Measurements from ENCODE around the gene JARID2.
A peak's percentile ranks its signal among the peaks of the same experiment; 100 is the strongest.

DNA sequence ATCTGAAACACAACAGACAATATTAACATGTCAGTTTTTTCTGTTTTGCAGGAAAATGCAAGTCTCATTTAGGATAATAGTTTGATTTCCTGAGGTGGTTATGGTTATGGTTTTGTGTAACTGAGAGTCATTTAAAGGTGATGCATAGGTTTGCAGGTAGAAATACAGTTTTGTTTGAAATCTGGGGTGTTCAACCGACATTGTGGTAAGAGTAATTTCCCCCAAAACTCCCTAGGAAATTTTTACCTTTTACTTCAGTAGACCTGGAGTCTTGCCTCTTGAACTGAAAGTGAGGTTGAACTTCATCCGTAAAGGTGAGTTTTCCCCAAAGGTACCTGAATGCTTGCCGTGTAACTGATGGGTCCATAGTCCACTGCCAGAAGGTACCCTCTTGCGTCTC, 71.4 kb downstream of the JARID2 start:
- TF ChIP-seq SIN3A (IDR thresholded peaks at IDR 0.05; ENCODE audit: low read depth, low read length) (no peak), BHLHE40 (IDR thresholded peaks at IDR 0.05; ENCODE audit: borderline replicate concordance in 1 of 2, low read depth in 2 of 2, low read length in 1 of 2) (no peak), NRF1 (conservative IDR thresholded peaks at IDR 0.05; ENCODE audit: low read depth, low read length) (no peak), EZH2 (IDR thresholded peaks at IDR 0.05; ENCODE audit: borderline replicate concordance, control insufficient read depth, low read depth, low read length) (no peak), CREM (IDR thresholded peaks at IDR 0.05; ENCODE audit: low read depth) (peak; percentile 26; the same call in 1 of the 2 replicates), TAF1 (IDR thresholded peaks at IDR 0.05; ENCODE audit: borderline replicate concordance, low read depth, low read length) (no peak), NR2C2 (IDR thresholded peaks at IDR 0.05; ENCODE audit: borderline replicate concordance, control insufficient read depth, insufficient read length, low read depth) (no peak), RFX5 (IDR thresholded peaks at IDR 0.05; ENCODE audit: low read depth, low read length) (no peak), ELK1 (IDR thresholded peaks at IDR 0.05; ENCODE audit: low read depth, low read length) (no peak), WRNIP1 (IDR thresholded peaks at IDR 0.05; ENCODE audit: borderline replicate concordance, low read depth, low read length) (no peak)
- TF ChIP-seq, protein P1, sequence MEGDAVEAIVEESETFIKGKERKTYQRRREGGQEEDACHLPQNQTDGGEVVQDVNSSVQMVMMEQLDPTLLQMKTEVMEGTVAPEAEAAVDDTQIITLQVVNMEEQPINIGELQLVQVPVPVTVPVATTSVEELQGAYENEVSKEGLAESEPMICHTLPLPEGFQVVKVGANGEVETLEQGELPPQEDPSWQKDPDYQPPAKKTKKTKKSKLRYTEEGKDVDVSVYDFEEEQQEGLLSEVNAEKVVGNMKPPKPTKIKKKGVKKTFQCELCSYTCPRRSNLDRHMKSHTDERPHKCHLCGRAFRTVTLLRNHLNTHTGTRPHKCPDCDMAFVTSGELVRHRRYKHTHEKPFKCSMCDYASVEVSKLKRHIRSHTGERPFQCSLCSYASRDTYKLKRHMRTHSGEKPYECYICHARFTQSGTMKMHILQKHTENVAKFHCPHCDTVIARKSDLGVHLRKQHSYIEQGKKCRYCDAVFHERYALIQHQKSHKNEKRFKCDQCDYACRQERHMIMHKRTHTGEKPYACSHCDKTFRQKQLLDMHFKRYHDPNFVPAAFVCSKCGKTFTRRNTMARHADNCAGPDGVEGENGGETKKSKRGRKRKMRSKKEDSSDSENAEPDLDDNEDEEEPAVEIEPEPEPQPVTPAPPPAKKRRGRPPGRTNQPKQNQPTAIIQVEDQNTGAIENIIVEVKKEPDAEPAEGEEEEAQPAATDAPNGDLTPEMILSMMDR (IDR thresholded peaks at IDR 0.05 in 2 of 3, conservative IDR thresholded peaks at IDR 0.05 in 1 of 3; ENCODE audit: control insufficient read depth in 2 of 3, extremely low read depth in 1 of 3, insufficient read depth in 1 of 3, low read depth in 3 of 3, low read length in 3 of 3), result no peak
- TF ChIP-seq, protein P2, sequence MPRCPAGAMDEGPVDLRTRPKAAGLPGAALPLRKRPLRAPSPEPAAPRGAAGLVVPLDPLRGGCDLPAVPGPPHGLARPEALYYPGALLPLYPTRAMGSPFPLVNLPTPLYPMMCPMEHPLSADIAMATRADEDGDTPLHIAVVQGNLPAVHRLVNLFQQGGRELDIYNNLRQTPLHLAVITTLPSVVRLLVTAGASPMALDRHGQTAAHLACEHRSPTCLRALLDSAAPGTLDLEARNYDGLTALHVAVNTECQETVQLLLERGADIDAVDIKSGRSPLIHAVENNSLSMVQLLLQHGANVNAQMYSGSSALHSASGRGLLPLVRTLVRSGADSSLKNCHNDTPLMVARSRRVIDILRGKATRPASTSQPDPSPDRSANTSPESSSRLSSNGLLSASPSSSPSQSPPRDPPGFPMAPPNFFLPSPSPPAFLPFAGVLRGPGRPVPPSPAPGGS (IDR thresholded peaks at IDR 0.05; ENCODE audit: borderline replicate concordance, insufficient read depth, low read depth, low read length, poor library complexity, severe bottlenecking), result no peak
